NCI-H1105 treated with DMSO at 0.1 percent for 48 hours (cell line): ENCODE measurements around the gene CPTP.
A peak's percentile ranks its signal among the peaks of the same experiment; 100 is the strongest.

ENCODE experiments used
- DNase-seq: peaks from one replicate; lab custom pipeline; 2025; lab: John Stamatoyannopoulos, UW

The CPTP gene

GRCh38 chr1:1292442-1292779 is 32.2 kb upstream of the CPTP start:
- DNase-seq, result no peak

DNA sequence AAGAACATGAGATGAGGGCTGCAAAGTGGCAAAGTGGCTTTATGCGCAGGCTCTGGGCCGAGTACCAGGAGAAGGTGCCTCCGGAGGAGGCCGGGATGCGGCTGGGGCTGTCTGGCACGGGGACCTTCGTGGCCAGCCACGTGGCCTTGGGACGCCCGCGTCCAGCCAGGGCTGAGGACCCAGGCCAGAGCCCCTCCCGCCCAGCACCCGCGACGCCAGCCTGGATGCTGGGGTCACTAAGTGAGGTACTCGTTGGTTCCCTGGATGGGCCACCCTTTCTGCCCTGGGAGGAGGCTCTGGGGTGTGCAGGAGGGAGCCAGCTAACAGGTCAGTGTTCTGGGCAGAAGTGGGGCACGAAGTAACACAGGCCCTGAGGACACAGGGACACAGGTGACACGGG is 31.8 kb upstream of the CPTP start:
- no peak for DNase-seq

DNA sequence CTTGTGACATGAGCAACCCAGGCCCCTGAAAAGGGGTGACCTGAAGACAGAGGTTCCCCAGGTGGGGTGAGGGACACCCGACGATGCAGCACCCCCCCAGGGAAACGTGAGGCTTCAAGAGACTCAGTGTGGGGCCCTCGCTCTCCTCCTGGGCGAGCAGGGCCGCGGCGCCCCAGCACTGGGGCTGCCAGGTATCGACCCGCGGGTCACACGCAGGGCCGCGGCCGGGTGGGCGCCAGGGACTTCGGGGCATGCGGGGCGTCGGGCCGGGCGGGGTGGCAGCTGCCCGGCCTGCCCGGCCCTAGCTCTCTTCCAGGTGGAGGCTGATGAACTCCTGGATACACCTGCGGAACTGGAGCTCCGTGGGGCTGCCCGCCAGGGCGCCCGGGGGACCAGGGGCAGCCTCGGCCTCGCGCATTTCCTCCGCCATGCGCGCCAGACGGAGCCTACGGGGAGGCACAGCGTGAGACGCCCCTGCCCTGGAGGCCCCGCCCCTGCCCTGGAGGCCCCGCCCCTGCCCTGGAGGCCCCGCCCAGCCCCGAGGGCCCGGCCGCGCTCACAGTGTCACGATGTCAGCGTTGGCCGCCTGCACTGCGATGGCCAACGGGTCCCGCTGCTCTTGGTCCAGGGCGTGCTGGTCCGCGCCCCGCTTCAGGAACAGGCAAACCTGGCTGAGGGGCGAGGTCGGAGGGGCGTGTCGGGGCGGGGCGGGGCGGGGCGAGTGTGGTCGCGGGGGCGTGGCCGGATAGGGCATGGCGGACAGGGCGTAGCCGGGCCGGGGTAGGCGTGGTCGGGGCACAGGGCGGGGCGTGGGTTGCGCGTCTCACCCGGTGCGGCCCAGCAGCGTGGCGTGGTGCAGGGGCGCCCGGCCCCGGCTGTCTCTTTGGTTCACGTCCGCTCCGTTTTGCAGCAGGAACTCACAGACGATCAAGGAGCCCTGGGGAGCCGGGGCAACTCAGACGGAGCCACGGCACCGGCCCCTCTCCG is 31.0 kb upstream of the CPTP start:
- no peak for DNase-seq

- DNase-seq, result no peak
Observed at GRCh38 chr1:1294250-1294890, 30.2 kb upstream of the CPTP start.

DNA sequence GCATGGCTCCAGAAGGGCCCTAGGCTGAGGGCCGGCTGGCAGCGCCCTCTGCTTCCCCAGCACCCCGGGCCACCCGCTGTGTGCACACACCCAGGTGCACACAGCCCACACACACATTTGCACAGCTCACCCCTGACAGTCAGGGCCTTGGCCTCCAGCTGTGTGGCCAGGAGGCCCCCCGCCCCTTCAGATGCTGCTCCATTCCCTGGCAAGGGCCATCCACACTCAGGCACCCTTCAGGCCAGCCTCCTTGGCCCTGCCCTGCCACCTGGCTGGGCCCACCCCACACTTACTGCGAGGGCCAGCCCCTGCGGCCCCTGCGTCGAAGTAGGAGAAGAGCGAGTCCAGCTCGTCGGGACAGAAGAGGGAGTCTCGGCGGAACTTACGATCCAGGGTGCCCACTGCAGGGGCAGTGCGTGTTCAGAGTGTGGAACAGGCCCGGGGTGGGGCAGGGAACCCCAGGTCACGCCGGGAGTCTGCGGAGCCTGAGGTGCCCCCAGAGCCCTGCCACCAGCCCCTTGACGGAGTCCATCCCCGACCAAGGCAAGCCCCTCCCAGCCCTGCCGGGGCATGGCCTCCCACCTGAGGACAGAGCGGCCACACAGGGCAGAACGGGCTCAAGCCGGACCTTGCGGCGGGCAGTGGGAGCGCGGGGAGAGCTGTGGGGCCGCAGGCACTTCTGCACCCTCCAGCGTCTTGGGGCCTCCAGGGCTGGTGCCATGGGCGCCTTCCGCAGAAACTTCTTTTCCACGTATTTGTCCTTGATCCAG is 29.3 kb upstream of the CPTP start:
- no peak for DNase-seq

- DNase-seq, result no peak
Observed at GRCh38 chr1:1296070-1297061, 28.2 kb upstream of the CPTP start.

GRCh38 chr1:1297802-1298424 is 26.7 kb upstream of the CPTP start:
- DNase-seq, result no peak

DNA sequence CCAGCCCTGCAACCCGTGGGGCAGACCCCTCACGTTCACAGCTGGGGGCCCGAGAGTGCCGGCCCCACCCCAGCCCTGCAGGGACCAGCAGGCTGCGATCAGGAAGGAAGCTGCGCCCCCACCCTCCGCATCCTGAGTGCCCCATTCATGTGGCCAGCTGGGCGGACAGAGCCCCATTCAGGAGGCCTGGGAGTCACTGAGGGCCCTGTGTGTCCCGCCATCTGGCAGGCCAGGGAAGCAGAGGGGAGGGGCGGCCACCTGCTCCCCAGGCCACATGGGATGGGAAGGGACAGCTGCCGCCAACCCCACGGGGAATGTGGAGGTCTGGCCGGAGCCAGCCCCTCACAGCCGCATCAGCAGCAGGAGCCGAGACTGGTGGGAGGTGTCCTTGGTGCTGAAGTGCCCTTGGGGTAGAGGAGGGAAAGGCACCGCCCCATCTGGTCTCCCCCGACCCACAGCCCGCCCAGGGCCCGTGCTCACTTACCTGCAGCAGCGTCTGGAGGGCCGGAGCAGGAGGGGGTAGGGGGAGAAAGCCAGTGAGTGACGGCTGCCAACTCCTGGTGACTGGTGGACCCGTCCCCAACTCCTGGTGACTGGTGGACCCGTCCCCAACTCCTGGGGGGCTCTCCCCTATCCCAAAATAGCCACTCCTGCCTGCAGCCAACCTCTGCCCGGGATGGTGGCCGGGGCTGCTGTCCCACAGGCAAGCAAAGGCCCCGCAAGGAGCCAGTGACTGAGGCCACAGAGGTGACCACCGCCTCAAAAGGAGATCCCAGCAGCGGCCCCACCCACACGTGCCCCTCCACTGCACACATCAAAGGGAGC is 25.5 kb upstream of the CPTP start:
- no peak for DNase-seq

DNA sequence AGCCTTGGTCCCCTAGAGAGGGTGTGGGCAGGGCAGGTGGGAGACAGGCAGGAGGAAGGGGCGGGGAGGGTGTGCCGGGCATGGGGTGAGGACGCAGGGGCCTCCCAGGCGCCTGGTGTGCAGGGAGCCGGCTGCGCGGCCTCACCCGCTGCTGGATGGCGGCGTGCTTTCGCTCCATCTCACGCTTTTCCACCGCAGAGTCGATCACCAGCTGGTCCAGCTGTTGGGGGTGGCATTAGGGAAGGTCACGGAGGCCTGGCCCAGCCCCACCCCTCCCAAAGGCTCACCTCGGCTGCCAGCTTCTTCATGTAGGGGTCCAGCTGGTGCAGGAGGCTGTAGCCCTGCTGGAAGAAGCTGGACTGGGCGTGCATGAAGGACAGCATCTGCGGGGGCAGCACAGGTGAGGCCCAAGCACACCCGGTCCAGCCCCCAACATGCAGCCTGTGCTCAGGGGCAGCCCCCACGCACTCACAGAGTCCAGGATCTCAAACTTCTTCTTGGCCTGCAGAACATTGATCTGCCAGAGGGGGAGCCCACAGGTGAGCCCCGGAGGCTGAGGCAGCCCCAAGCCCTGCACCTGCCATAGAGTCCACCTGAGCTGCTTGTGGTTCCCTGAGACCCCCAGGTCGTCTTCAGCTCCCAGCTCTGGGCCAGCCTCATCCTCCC is 24.8 kb upstream of the CPTP start:
- peak; percentile 18 for DNase-seq

DNA sequence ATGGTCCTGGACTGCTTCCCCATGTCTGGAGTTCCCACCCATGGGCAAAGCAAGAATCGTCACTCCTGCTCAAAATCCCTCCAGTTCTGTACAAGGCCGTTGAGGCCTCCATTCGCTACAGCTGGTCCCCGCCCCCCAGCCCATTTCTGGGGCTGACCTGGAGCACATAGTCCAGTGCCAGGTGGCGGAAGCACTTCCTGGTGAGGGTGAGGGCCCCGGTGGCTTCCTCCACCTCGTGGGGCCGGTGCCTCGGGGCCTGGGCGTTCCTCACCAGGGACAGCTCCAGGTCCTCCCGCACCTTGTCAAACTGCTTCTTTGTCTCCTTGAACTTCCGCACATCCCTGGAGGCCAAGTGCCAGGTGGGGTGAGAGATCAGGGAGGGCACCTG is 24.3 kb upstream of the CPTP start:
- no peak for DNase-seq

GRCh38 chr1:1302006-1302430 is 22.6 kb upstream of the CPTP start:
- DNase-seq, result no peak

GRCh38 chr1:1302951-1303509 is 21.6 kb upstream of the CPTP start:
- no peak for DNase-seq

DNA sequence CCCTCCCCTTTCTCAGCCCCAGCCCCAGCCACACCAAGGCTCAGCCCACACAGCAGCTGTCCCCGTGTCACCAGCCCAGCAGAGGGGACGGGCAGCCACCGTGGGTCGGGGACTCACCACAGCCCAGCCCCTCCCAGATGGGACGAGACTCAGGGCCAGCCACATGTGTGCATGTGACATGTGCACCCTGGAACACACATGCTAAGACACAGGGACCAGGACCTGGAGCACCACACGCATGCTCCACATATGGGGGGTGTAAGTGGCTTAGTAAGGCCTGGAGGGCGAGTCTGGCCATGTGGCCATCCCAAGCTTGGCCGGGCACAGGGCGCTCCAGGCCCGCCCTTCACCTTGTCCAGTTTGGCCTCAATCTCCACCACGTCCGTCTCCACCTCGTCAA is 20.9 kb upstream of the CPTP start:
- no peak for DNase-seq

- peak; percentile 53 for DNase-seq
Observed at GRCh38 chr1:1304331-1305299, 20.0 kb upstream of the CPTP start.

GRCh38 chr1:1305300-1306069 is 19.1 kb upstream of the CPTP start:
- no peak for DNase-seq

DNA sequence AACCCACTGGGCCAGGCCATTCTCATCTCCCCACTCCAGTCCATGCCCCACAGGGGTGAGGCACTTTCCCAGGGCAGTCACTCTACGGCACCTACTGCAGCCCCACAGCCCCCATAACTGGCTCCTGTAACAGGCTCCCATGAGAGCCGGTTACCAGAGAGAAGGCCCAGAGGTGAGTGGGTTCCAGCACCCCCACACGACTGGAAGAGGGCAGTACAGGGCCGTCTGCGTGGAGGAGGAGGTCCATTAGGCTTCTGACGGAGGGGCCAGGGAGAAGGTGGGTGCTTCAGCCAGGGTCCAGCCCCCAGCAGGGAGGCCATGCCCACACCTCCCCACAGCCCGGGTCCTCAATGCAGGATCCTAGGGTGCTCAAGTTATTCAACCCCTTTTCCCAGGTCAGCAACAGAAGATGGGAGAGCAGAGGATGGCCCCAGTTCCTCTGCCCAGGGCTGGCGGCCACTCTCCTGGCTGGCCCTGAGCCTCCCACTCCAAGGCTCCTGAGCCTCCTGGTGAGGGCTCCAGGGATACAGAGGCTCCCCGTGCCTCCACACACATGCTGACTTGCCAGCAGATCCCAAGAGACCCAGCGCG is 18.4 kb upstream of the CPTP start:
- DNase-seq, result no peak
